Ishikawa (cell line): Measurements from ENCODE around the gene SULT4A1.

Experiments used
- CEBPB ChIP-seq: IDR thresholded peaks from 2 replicates; pipeline ENCODE4 v1.6.1; 2012
- CREB1 ChIP-seq: IDR thresholded peaks from 2 replicates; pipeline ENCODE4 v1.6.1; 2012; ENCODE audit warnings: low read depth
- EGR1 ChIP-seq: IDR thresholded peaks from 2 replicates; pipeline ENCODE4 v1.6.1; 2012
- EP300 ChIP-seq: IDR thresholded peaks from 2 replicates; pipeline ENCODE4 v1.6.1; 2012; ENCODE audit warnings: borderline replicate concordance
- FOXM1 ChIP-seq: IDR thresholded peaks from 2 replicates; pipeline ENCODE4 v1.6.1; 2012; ENCODE audit warnings: low read depth, borderline replicate concordance
- MAX ChIP-seq: IDR thresholded peaks from 2 replicates; pipeline ENCODE4 v1.6.1; 2012
- NFIC ChIP-seq: IDR thresholded peaks from 2 replicates; pipeline ENCODE4 v1.6.1; 2012
- RAD21 ChIP-seq: IDR thresholded peaks from 2 replicates; pipeline ENCODE4 v1.6.1; 2012; ENCODE audit warnings: low read depth
- REST ChIP-seq: IDR thresholded peaks from 2 replicates; pipeline ENCODE4 v1.6.1; 2012; ENCODE audit warnings: low read depth, mild to moderate bottlenecking
- TAF1 ChIP-seq: IDR thresholded peaks from 2 replicates; pipeline ENCODE4 v1.6.1; 2012; ENCODE audit warnings: low read depth, mild to moderate bottlenecking
- TCF12 ChIP-seq: IDR thresholded peaks from 2 replicates; pipeline ENCODE4 v1.6.1; 2012; ENCODE audit warnings: low read depth
- TEAD4 ChIP-seq: IDR thresholded peaks from 2 replicates; pipeline ENCODE4 v1.6.1; 2012
- USF1 ChIP-seq: IDR thresholded peaks from 2 replicates; pipeline ENCODE4 v1.6.1; 2012
- YY1 ChIP-seq: IDR thresholded peaks from 2 replicates; pipeline ENCODE4 v1.6.1; 2012; ENCODE audit warnings: low read depth
- ZBTB7A ChIP-seq: IDR thresholded peaks from 2 replicates; pipeline ENCODE4 v1.6.1; 2012; ENCODE audit warnings: low read depth

Gene SULT4A1

GRCh38 chr22:43878831-43879550 lies 16.7 kb upstream of the SULT4A1 start:
- TF ChIP-seq CREB1 (no peak), REST (no peak), TAF1 (no peak), TCF12 (no peak), YY1 (no peak), FOXM1 (no peak), EGR1 (no peak), RAD21 (no peak), ZBTB7A (no peak), TEAD4 (no peak), CEBPB (no peak), MAX (no peak), EP300 (no peak), USF1 (no peak), NFIC (no peak)

- TF ChIP-seq REST (no peak), YY1 (no peak), ZBTB7A (no peak), RAD21 (no peak), TAF1 (no peak), USF1 (no peak), CEBPB (no peak), CREB1 (no peak), TEAD4 (no peak), EGR1 (no peak), TCF12 (no peak), EP300 (no peak), NFIC (no peak), FOXM1 (no peak), MAX (no peak)
Observed at GRCh38 chr22:43878079-43878795, 15.9 kb upstream of the SULT4A1 start.

- TF ChIP-seq TCF12, result no peak
Observed at GRCh38 chr22:43876866-43877509, 14.7 kb upstream of the SULT4A1 start.

GRCh38 chr22:43869799-43870198 lies 7.5 kb upstream of the SULT4A1 start:
- no peak for TF ChIP-seq EP300
- no peak for TF ChIP-seq YY1
- TF ChIP-seq TCF12, result no peak
- no peak for TF ChIP-seq NFIC
- TF ChIP-seq USF1, result no peak
- TF ChIP-seq TEAD4, result no peak
- no peak for TF ChIP-seq MAX
- no peak for TF ChIP-seq FOXM1
- no peak for TF ChIP-seq RAD21
- no peak for TF ChIP-seq EGR1
- no peak for TF ChIP-seq REST
- no peak for TF ChIP-seq TAF1
- no peak for TF ChIP-seq ZBTB7A
- TF ChIP-seq CREB1, result no peak
- TF ChIP-seq CEBPB, result no peak
